GM12878 (cell line): ENCODE measurements around the gene CAMK2G. TPM values are rescaled to one million over a fixed set of nuclear protein-coding genes. Genes with fewer than 3 reads are reported as not detected.

Experiments used
- ATAC-seq: fragments of 200-7000 bp; cut with Tn5 transposase; 3 replicates; pipeline ENCODE4 v1.9.1; 2020; ENCODE audit warnings: mild to moderate bottlenecking, moderate library complexity
- BruUV-seq: library from RNA; stranded (reverse); fragments of 400-500 nt; replicated peaks from 2 replicates; lab custom pipeline; 2021; lab: Mats Ljungman, UMichigan
- CTCF ChIA-PET: fragments of 300-600 bp; sonication (Branson Sonifier 250); formaldehyde crosslinking; extraction: SDS; loops from one replicate; lab custom pipeline; 2021; ENCODE audit warnings: inconsistent platforms; lab: Yijun Ruan, JAX
- POLR2A ChIA-PET: fragments of 350-600 bp; formaldehyde crosslinking; extraction: SDS; loops from one replicate; lab custom pipeline; 2021; ENCODE audit warnings: inconsistent platforms; lab: Charles Lee
- RAD21 ChIA-PET: fragments of 300-600 bp; sonication (Branson Sonifier 250); formaldehyde crosslinking; loops from one replicate; lab custom pipeline; 2023; ENCODE audit warnings: antibody characterized with exemption; ENCODE audit not compliant: unreplicated experiment; lab: Charles Lee
- SMC1A ChIA-PET: fragments of 300-600 bp; sonication (Branson Sonifier 250); formaldehyde crosslinking; loops from one replicate; lab custom pipeline; 2023; ENCODE audit not compliant: unreplicated experiment, uncharacterized antibody; lab: Charles Lee
- DNase-seq: peaks from one replicate; pipeline ENCODE4 v3.0.0-alpha.2; 2011; ENCODE audit warnings: low read depth, low spot score
- FAIRE-seq: peaks from 3 replicates; lab custom pipeline; 2011; peaks lifted over from hg19 to GRCh38; lab: Jason Lieb, UNC
- H2AFZ ChIP-seq: 2 replicates; pipeline ENCODE4 v1.6.0; 2011; ENCODE audit warnings: low read depth, low read length, control low read depth; ENCODE audit not compliant: control insufficient read depth
- H3K27ac ChIP-seq: 2 replicates; pipeline ENCODE4 v1.5.1; 2011; ENCODE audit warnings: control low read depth; ENCODE audit not compliant: control insufficient read depth, insufficient read depth
- H3K27me3 ChIP-seq, 2 experiments: replicated peaks in 1 of 2; 2 replicates each; pipeline versions ENCODE4 v1.6.0 to v1.6.1; 2011; ENCODE audit warnings: low read length in 1 of 2; ENCODE audit not compliant: control insufficient read depth in 2 of 2, insufficient read depth in 2 of 2
- H3K36me3 ChIP-seq, 2 experiments: 2 replicates each; pipeline ENCODE4 v1.5.1; 2011; ENCODE audit warnings: low read length in 1 of 2; ENCODE audit not compliant: control insufficient read depth in 2 of 2, insufficient read depth in 2 of 2
- H3K4me1 ChIP-seq: 2 replicates; pipeline ENCODE4 v1.6.1; 2011; ENCODE audit warnings: mild to moderate bottlenecking, low read length, moderate library complexity, mixed read lengths; ENCODE audit not compliant: control insufficient read depth, insufficient read depth
- H3K4me2 ChIP-seq: 2 replicates; pipeline ENCODE4 v1.6.0; 2011; ENCODE audit warnings: control low read depth; ENCODE audit not compliant: control insufficient read depth, insufficient read depth
- H3K4me3 ChIP-seq: fragments of 200-600 bp; sonication (generic); 2 replicates; pipeline ENCODE4 v1.5.1; 2016
- H3K79me2 ChIP-seq: 2 replicates; pipeline ENCODE4 v1.6.0; 2011; ENCODE audit warnings: low read length; ENCODE audit not compliant: control insufficient read depth, insufficient read depth
- H3K9ac ChIP-seq: 2 replicates; pipeline ENCODE4 v1.8.0; 2011; ENCODE audit warnings: low read length, control low read depth, mixed read lengths; ENCODE audit not compliant: control insufficient read depth, insufficient read depth
- H3K9me3 ChIP-seq: replicated peaks from 3 replicates; pipeline ENCODE4 v1.5.1; 2011; ENCODE audit warnings: mild to moderate bottlenecking, low read length; ENCODE audit not compliant: control insufficient read depth, insufficient read depth
- H4K20me1 ChIP-seq: 2 replicates; pipeline ENCODE4 v1.6.0; 2011; ENCODE audit not compliant: control insufficient read depth, insufficient read depth
- ATF7 ChIP-seq: fragments of 450-650 bp; IDR thresholded peaks from 2 replicates; pipeline ENCODE4 v1.6.1; 2016; ENCODE audit warnings: low read depth, mild to moderate bottlenecking
- BMI1 ChIP-seq: fragments of 450-650 bp; IDR thresholded peaks from 2 replicates; pipeline ENCODE4 v1.6.1; 2016; ENCODE audit warnings: mild to moderate bottlenecking, moderate library complexity, borderline replicate concordance
- BRCA1 ChIP-seq: IDR thresholded peaks from 2 replicates; pipeline ENCODE4 v1.6.1; 2011; ENCODE audit warnings: low read depth, low read length, improper control_type of control experiment
- CHD1 ChIP-seq: IDR thresholded peaks from 2 replicates; pipeline ENCODE4 v1.6.1; 2012; ENCODE audit warnings: low read depth, low read length, improper control_type of control experiment
- CHD4 ChIP-seq: fragments of 200-600 bp; sonication (generic); IDR thresholded peaks from 2 replicates; pipeline ENCODE4 v1.6.1; 2016; ENCODE audit warnings: mild to moderate bottlenecking
- FOS ChIP-seq: IDR thresholded peaks from 3 replicates; pipeline ENCODE4 v1.6.1; 2011; ENCODE audit warnings: borderline replicate concordance; ENCODE audit not compliant: insufficient read length; ENCODE audit errors: extremely low read depth
- IRF4 ChIP-seq: IDR thresholded peaks from 2 replicates; pipeline ENCODE4 v1.6.1; 2011; ENCODE audit warnings: low read depth, low read length
- KAT2A ChIP-seq: conservative IDR thresholded peaks from 2 replicates; pipeline ENCODE4 v1.6.1; 2011; ENCODE audit warnings: low read depth, low read length; ENCODE audit not compliant: control insufficient read depth
- MTA3 ChIP-seq: IDR thresholded peaks from 2 replicates; pipeline ENCODE4 v1.6.1; 2012; ENCODE audit warnings: low read length, inconsistent platforms, borderline replicate concordance
- SIX5 ChIP-seq: IDR thresholded peaks from 2 replicates; pipeline ENCODE4 v1.6.1; 2011; ENCODE audit warnings: mild to moderate bottlenecking, low read depth, low read length, moderate library complexity; ENCODE audit not compliant: severe bottlenecking
- SMC3 ChIP-seq: IDR thresholded peaks from 2 replicates; pipeline ENCODE4 v1.6.1; 2011; ENCODE audit warnings: low read length, improper control_type of control experiment, borderline replicate concordance
- SRF ChIP-seq, 2 experiments: IDR thresholded peaks; 2 replicates each; pipeline ENCODE4 v1.6.1; 2011; ENCODE audit warnings: low read depth in 2 of 2, low read length in 2 of 2, mild to moderate bottlenecking in 1 of 2, moderate library complexity in 1 of 2
- STAT3 ChIP-seq: IDR thresholded peaks from 2 replicates; pipeline ENCODE4 v1.6.1; 2011; ENCODE audit warnings: low read depth, low read length, improper control_type of control experiment
- TARDBP ChIP-seq: IDR thresholded peaks from 2 replicates; pipeline ENCODE4 v1.6.1; 2016; ENCODE audit warnings: borderline replicate concordance
- USF2 ChIP-seq: IDR thresholded peaks from 2 replicates; pipeline ENCODE4 v1.6.1; 2011; ENCODE audit warnings: low read depth, low read length, improper control_type of control experiment, borderline replicate concordance
- ZNF384 ChIP-seq: IDR thresholded peaks from 2 replicates; pipeline ENCODE4 v1.6.1; 2012; ENCODE audit warnings: low read depth, mild to moderate bottlenecking, low read length, improper control_type of control experiment, borderline replicate concordance
- WGBS: methylation state at CpG from one replicate; pipeline ENCODE4 v1.1.6; 2016; ENCODE audit warnings: low lambda C conversion rate; ENCODE audit not compliant: insufficient replicate concordance, insufficient coverage; ENCODE audit errors: missing lambda C conversion rate; 5-methylcytosine and 5-hydroxymethylcytosine counted together
- in situ Hi-C: fragments of 300-500 bp; cut with MboI; formaldehyde crosslinking; loops from 9 replicates; pipeline ENCODE4 v1.14.3; 2018; ENCODE audit warnings: mixed read lengths
- intact Hi-C: fragments of 100-400 bp; cut with micrococcal nuclease; formaldehyde crosslinking; loops from one replicate; pipeline ENCODE4 v1.14.2; 2022; ENCODE audit not compliant: unreplicated experiment
- polyA plus RNA-seq, 11 experiments: library from polyadenylated mRNA; depleted of rRNA in 4 of 11; unstranded in 6 of 11; stranded (reverse) in 5 of 11; fragments of >200 nt; fragmentation: Nextera tagmentation in 4 of 11; fragmentation: Illumina TruSeq in 1 of 11; extraction: Ambion mirVana in 4 of 11; extraction: Trizol in 1 of 11; gene quantifications; 1 replicate in 1 of 11; 2 replicates in 10 of 11; pipeline versions ENCODE4 v1.2.1 to v1.2.3, GENCODE V29; 2011 to 2016; ENCODE audit warnings: inconsistent platforms in 2 of 11, missing spikeins in 2 of 11, low read depth in 1 of 11
- total RNA-seq, 4 experiments: library from RNA; depleted of rRNA in 3 of 4; stranded (reverse); fragments of >200 nt in 3 of 4; fragmentation: Illumina TruSeq in 1 of 4; extraction: Trizol in 1 of 4; gene quantifications; 2 replicates each; pipeline versions ENCODE4 v1.2.1 to v1.2.3, GENCODE V29; 2013 to 2021
- TF ChIP-seq, protein P1 (sequence below): IDR thresholded peaks from 2 replicates; pipeline ENCODE4 v1.6.1; 2012; ENCODE audit warnings: improper control_type of control experiment, low read depth, low read length; ENCODE audit not compliant: insufficient replicate concordance

CAMK2G gene
- total and polyA plus RNA-seq, 10 of the 15 experiments (the other 5 are each of a cell fraction or from before 2014, with no cell fraction given) = 5.5 to 24.3 (median 16.9) TPM

GRCh38 chr10:73854310-73854709 lies 20.0 kb downstream of the CAMK2G start:
- RAD21 ChIA-PET = interaction anchor here (11.6 kb wide), 1 partner anchor 23 kb away, joined by 299 read pairs; the partner anchor contains the start of gene CAMK2G
- intact Hi-C loops (no loop called here), in situ Hi-C loops (no loop called here)
- 82% methylated on average over 5 of the region's 5 CpGs for WGBS
- Histone ChIP-seq H3K27me3 (no peaks in the 10 kb centered on the region), H3K9me3 (no peaks in the 10 kb centered on the region), H3K27ac (no peak overlapping the region), H4K20me1 (no peaks in the 10 kb centered on the region), H2AFZ (no peak overlapping the region), H3K4me1 (peaks cover 33% of the 10 kb centered on the region), H3K79me2 (no peaks in the 10 kb centered on the region; the same call in 1 of the 2 replicates), H3K4me3 (no peak overlapping the region), H3K36me3 (peaks cover 8 to 9% of the 10 kb centered on the region in 2 experiments; a peak in 3 of 4 replicates), H3K9ac (no peak overlapping the region), H3K4me2 (no peak overlapping the region)
- no peak for ATAC-seq
- no peak for DNase-seq
- TF ChIP-seq SMC3 (no peak), BRCA1 (no peak), SIX5 (no peak), CHD1 (no peak), MTA3 (no peak), IRF4 (no peak), ZNF384 (no peak), CHD4 (no peak), FOS (no peak), STAT3 (no peak), ATF7 (no peak), KAT2A (no peak), BMI1 (no peak), USF2 (no peak), TARDBP (no peak), SRF (IDR thresholded peaks at IDR 0.05; ENCODE audit: low read depth in 2 of 2, low read length in 2 of 2) (no peak)
- TF ChIP-seq, protein P1, sequence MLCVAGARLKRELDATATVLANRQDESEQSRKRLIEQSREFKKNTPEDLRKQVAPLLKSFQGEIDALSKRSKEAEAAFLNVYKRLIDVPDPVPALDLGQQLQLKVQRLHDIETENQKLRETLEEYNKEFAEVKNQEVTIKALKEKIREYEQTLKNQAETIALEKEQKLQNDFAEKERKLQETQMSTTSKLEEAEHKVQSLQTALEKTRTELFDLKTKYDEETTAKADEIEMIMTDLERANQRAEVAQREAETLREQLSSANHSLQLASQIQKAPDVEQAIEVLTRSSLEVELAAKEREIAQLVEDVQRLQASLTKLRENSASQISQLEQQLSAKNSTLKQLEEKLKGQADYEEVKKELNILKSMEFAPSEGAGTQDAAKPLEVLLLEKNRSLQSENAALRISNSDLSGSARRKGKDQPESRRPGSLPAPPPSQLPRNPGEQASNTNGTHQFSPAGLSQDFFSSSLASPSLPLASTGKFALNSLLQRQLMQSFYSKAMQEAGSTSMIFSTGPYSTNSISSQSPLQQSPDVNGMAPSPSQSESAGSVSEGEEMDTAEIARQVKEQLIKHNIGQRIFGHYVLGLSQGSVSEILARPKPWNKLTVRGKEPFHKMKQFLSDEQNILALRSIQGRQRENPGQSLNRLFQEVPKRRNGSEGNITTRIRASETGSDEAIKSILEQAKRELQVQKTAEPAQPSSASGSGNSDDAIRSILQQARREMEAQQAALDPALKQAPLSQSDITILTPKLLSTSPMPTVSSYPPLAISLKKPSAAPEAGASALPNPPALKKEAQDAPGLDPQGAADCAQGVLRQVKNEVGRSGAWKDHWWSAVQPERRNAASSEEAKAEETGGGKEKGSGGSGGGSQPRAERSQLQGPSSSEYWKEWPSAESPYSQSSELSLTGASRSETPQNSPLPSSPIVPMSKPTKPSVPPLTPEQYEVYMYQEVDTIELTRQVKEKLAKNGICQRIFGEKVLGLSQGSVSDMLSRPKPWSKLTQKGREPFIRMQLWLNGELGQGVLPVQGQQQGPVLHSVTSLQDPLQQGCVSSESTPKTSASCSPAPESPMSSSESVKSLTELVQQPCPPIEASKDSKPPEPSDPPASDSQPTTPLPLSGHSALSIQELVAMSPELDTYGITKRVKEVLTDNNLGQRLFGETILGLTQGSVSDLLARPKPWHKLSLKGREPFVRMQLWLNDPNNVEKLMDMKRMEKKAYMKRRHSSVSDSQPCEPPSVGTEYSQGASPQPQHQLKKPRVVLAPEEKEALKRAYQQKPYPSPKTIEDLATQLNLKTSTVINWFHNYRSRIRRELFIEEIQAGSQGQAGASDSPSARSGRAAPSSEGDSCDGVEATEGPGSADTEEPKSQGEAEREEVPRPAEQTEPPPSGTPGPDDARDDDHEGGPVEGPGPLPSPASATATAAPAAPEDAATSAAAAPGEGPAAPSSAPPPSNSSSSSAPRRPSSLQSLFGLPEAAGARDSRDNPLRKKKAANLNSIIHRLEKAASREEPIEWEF = no peak
- SMC1A ChIA-PET = interaction anchor here (0.9 to 11.4 kb wide), 3 partner anchors 11 to 28 kb away, joined by 3 to 270 read pairs (median 4); no protein-coding TSS in a partner anchor
- CTCF ChIA-PET = interaction anchor here (0.9 to 12.4 kb wide), 2 partner anchors 24 to 222 kb away, joined by 3 to 440 read pairs; partner anchors contain the start of gene CAMK2G
- POLR2A ChIA-PET = interaction anchor here (4.0 kb wide), 1 partner anchor 11 kb away, joined by 16 read pairs; no protein-coding TSS in a partner anchor
- no TSS peak for BruUV-seq
- FAIRE-seq = no peak
